22Rv1 (cell line): Measurements from ENCODE around the gene CPA3.

Experiments
- H3K27ac ChIP-seq: fragments of 450-650 bp; 2 replicates; pipeline ENCODE4 v1.5.1; 2017
- CTCF ChIP-seq: fragments of 450-650 bp; IDR thresholded peaks from 2 replicates; pipeline ENCODE4 v1.5.1; 2017; ENCODE audit warnings: mild to moderate bottlenecking
- ZFX ChIP-seq: fragments of 450-650 bp; IDR thresholded peaks from 2 replicates; pipeline ENCODE4 v1.6.1; 2017; ENCODE audit warnings: antibody characterized with exemption, borderline replicate concordance

CPA3 gene

DNA sequence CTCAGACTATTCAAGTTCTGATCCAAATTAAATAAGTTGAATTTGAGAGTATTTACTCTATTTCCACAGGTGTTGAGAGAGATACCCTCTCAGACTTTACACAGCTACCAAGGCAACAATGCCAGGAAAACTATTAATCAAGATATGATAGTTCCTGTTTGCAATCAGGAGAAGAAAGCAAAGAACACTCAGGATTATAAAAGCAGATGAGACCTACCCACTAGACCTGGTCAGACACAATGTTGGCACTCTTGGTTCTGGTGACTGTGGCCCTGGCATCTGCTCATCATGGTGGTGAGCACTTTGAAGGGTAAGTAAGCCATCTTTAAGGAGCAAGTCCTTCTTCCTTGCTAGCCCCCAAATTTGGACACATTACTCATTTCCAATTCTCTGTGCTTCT is 37.5 kb upstream of the CPA3 start, which contains the start of gene CPB1:
Gene CPB1 (plus strand): TSS at position 227 of the 400 bp plus-strand sequence. CDS start 13 bp downstream, at position 240.
- no peak within 1 kb of the TSS for H3K27ac ChIP-seq
- TF ChIP-seq CTCF (no peak), ZFX (no peak)

DNA sequence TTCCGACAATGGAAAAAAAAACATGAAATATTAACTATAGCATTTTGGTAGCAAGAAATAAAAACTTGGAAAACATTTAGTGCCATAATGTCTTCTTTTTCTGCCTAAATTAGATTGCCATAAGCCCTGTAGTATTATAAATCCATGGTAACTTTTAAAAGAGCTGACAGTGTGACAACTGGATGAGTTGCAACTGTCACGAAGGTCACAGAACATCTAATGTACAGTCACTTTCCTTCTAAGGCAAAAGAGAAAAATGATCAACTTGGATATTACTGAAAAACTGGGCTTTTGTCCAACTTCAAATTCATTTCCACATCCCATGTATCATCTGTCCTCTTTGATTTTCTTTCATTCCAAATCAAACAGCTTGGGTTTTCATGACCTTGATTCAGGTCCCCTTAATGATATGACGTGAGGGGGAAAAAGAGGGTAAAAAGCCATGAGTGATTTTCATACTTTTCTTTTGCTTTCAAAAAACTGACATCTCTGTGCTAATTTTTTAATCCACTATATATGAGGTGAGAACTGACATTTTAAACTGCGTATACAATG is 36.9 kb upstream of the CPA3 start:
- no peak overlapping the region for H3K27ac ChIP-seq
- no peak for TF ChIP-seq ZFX
- TF ChIP-seq CTCF: no peak

GRCh38 chr3:148829926-148830325 is 35.2 kb upstream of the CPA3 start:
- H3K27ac ChIP-seq: no peak overlapping the region
- TF ChIP-seq ZFX: no peak
- no peak for TF ChIP-seq CTCF

- TF ChIP-seq ZFX (no peak), CTCF (no peak)
- H3K27ac ChIP-seq: no peak overlapping the region
Measured at GRCh38 chr3:148833223-148833622, 31.9 kb upstream of the CPA3 start.

DNA sequence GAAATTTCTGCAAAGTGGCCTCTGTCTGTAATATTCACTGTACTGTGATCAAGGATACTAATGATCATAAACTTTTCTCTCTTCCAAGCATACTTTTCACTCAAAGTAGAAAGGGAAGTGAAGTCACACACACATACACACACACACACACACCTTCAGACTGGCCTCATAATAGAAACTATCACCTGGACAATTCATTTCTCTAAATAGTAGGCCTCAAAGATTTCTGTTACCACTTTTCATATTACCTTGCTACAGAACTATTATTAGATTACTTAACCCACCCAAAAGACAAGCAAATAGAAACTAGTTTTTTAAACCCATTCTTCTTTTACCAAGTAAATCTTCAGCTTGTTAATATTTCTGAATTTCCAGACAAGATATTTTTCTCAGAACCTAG is 25.3 kb upstream of the CPA3 start:
- no peak overlapping the region for H3K27ac ChIP-seq
- TF ChIP-seq CTCF (no peak), ZFX (no peak)

DNA sequence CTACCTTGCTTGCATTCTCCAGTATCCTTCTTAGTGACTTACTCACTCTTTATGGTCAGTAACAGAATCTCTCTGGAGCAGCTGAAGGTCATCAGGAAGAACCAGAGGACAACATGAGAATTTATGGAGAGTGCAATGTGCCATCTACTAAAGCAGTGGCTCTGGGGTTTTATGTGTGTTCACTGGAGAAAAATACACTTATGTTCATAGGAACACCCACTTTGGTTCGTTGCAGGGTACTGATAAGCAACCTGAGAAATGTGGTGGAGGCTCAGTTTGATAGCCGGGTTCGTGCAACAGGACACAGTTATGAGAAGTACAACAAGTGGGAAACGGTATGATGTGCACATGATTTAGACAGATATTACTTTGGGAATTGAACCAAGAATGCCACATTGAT is 24.6 kb upstream of the CPA3 start:
- TF ChIP-seq ZFX (no peak), CTCF (no peak)
- no peak overlapping the region for H3K27ac ChIP-seq

DNA sequence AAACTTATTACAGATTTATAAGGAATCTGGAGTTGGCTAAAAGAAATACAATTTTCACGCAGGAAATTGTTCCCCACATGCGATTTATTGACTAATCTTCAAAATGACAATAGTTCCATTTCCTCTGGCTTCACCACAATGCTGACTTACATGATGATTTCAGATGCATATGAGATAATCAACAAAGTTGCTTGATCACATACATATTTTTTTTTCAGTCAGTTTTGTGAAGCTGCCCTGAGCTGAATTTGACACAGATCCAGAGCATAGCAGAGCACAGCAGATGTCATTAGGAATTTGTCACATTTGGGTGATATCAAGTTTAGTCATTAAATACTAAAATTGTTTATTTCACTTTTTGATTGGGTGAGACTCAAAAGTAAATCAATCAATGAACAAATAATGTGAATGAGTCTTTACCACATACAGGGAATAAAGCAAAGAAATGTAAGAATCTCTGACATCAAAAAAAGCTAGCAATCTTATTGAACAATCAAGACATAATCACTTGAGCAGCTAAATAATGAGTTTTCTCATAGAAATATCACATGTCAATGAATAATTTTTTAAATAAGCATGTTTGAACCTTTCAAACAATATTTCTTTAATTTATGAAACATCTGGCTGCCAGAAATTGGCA is 19.2 kb upstream of the CPA3 start:
- H3K27ac ChIP-seq: no peak overlapping the region
- TF ChIP-seq CTCF (no peak), ZFX (no peak)
